PC-9 (cell line): ENCODE measurements around the gene OR2AG1.

Experiments used
- CTCF ChIP-seq: fragments of 200-600 bp; sonication (generic); conservative IDR thresholded peaks from 2 replicates; pipeline ENCODE4 v1.6.1; 2017; ENCODE audit warnings: mixed run types, antibody characterized with exemption, mild to moderate bottlenecking, moderate library complexity
- EZH2 ChIP-seq: fragments of 200-600 bp; sonication (generic); IDR thresholded peaks from 2 replicates; pipeline ENCODE4 v1.8.0; 2017; ENCODE audit warnings: antibody characterized with exemption, low read depth

DNA sequence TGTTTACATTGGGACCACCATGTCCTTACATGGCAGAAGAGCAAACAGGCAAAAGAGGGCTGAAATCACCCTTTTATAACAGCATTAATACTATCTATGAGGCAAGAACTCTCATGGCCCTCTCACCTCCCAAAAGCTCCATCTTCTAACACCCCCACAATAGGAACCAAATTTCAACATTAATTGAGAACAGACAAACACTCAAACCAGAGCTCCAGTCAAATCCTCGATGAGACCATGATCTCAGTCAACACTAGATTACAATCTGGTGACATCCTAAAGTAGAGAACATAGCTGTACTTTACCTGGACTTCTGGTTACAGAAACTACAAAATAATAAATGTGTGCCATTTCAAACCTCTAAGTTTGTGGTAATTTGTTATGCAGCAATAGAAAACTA is 36.2 kb upstream of the OR2AG1 start:
- TF ChIP-seq EZH2 (no peak), CTCF (no peak)
